Measurements from ENCODE around the gene TCL1A.

Gene TCL1A

DNA sequence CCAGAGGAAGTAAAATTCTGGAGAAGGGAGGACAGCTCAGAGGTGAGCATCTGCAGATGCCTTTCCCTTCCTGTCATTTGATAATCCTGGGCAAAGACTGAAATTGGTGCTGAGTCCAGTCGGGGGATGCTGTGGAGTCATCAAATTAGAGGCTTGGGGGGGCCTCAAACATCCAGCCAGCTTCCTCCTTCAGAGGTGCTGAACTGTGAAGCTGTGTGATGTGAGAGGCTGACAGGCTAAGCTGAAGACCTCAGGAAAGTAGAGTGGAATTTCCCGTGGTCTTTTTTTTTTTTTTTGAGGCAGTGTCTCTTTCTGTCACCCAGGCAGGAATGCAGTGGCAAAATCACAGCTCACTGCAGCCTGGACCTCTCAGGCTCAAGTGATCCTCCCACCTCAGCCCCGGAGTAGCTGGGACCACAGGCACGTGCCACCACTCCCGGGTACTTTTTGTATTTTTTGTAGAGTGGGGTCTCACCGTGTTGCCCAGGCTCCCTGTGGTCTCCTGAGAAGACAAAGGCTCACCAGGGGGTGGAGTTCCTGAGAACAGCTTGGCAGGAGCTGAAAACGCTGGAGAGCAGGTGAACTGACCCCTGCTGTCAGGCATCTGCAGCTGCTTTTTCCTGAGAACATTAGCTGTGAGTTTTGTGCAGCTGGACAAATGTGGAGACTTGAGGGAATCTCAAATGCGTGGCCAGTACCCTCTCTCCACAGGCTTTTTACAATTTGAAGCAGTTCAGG is 33.8 kb downstream of the TCL1A start:
- DNase-seq (ENCODE audit: low read depth), result no peak
- H3K4me3 ChIP-seq (ENCODE audit: low read length), result no peak overlapping the region
- TF ChIP-seq, protein P1, sequence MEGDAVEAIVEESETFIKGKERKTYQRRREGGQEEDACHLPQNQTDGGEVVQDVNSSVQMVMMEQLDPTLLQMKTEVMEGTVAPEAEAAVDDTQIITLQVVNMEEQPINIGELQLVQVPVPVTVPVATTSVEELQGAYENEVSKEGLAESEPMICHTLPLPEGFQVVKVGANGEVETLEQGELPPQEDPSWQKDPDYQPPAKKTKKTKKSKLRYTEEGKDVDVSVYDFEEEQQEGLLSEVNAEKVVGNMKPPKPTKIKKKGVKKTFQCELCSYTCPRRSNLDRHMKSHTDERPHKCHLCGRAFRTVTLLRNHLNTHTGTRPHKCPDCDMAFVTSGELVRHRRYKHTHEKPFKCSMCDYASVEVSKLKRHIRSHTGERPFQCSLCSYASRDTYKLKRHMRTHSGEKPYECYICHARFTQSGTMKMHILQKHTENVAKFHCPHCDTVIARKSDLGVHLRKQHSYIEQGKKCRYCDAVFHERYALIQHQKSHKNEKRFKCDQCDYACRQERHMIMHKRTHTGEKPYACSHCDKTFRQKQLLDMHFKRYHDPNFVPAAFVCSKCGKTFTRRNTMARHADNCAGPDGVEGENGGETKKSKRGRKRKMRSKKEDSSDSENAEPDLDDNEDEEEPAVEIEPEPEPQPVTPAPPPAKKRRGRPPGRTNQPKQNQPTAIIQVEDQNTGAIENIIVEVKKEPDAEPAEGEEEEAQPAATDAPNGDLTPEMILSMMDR (conservative IDR thresholded peaks at IDR 0.05; ENCODE audit: low read length), result no peak

DNA sequence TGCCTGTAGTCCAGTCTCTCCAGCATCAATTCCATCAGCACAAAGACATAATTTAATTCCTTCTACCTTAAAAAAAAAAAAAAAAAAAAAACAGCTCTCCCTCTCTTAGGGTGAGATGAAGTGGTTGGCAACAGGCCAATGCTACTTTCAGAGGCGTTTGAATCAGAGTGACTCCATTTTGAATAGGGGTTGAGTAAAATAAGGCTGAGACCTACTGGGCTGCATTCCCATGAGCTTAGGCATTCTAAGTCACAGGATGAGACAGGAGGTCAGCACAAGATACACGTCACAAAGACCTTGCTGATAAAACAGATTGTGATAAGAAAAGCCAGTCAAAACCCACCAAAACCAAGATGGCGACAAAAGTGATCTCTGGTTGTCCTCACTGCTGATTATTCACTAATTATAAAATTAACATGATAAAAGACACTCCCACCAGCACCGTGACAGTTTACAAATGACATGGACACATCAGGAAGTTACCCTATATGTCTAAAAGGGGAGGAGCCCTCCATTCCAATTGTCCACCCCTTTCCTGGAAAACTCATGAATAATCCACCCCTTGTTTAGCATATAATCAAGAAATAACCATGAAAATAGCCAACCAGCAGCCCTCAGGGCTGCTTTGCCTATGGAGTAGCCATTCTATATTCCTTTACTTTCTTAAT is 34.6 kb downstream of the TCL1A start:
- TF ChIP-seq, protein P1 (conservative IDR thresholded peaks at IDR 0.05; ENCODE audit: low read length), result no peak
- no peak for DNase-seq (ENCODE audit: low read depth)
- H3K4me3 ChIP-seq (ENCODE audit: low read length), result no peak overlapping the region

DNA sequence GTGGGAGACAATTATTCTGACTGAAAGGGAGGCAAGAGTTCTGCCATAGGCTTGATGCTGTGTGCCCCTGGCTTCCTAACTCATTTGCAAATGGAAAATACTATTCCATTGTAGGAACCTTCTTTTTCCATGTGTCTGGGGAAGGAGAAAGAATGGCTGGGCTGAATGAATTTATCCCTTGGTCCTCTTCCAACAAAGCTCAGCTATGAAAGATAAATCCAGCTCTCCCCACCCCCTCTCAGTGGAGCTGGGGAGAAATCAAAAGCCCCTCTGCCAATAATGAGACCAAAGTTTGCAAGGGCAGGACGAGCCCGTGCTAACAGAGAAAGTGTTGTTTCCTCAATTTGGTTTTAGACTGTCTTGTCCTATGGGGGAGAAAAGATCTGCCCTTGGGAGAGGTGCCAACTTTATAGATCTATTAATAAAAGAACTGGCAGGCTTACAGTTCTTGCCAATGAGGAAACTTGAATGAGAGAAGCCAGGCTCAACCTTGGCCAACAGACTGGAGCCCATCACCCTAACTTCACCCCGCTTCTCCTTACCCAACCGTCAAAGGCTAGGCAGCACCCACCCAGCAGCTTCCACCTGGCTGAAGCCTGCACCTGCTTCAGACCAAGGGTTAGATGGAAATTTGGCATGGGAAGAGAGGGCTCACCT is 36.6 kb downstream of the TCL1A start:
- H3K4me3 ChIP-seq (ENCODE audit: low read length), result no peak overlapping the region
- TF ChIP-seq, protein P1 (conservative IDR thresholded peaks at IDR 0.05; ENCODE audit: low read length), result no peak
- no peak for DNase-seq (ENCODE audit: low read depth)

DNA sequence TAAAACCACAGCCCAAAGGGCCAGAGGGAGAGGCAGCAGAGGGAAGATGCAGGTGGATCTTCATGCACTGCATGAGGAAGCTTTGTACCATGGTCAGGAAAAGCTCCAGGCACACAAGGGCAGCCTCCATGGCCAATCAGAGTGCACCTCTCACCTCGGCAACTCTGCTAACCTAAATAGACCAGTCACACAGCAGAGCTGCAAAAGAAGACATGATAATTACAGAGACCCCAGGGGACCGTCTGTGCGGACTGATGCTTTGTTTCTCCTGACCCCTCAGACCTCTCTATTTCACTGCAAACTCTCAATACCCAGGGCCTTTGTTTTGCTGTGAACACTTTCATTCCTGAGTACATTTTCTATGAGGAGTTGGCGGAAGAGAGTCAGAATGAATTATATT is 38.4 kb downstream of the TCL1A start:
- TF ChIP-seq, protein P1 (conservative IDR thresholded peaks at IDR 0.05; ENCODE audit: low read length), result no peak
- no peak overlapping the region for H3K4me3 ChIP-seq (ENCODE audit: low read length)
- no peak for DNase-seq (ENCODE audit: low read depth)

DNA sequence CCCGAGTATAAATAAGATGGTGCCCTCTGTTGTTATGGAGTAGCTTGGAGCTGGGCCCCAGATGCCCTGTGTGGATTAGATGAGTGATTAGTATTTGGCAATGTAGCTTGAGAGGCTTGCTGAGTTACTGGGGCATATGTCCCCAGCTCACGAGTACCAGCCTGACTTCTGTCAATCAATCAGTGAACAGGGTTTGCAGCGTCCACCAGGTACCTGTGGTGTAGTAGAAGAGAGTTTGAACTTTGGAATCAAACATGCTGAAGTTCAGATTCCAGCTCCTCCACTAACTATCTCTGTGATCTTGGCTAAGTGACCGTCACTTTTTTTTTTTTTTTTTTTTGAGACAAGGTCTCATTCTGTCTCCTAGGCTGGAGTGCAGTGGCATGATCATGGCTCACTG is 39.3 kb downstream of the TCL1A start:
- no peak for DNase-seq (ENCODE audit: low read depth)
- TF ChIP-seq, protein P1 (conservative IDR thresholded peaks at IDR 0.05; ENCODE audit: low read length), result no peak
- H3K4me3 ChIP-seq (ENCODE audit: low read length), result no peak overlapping the region

DNA sequence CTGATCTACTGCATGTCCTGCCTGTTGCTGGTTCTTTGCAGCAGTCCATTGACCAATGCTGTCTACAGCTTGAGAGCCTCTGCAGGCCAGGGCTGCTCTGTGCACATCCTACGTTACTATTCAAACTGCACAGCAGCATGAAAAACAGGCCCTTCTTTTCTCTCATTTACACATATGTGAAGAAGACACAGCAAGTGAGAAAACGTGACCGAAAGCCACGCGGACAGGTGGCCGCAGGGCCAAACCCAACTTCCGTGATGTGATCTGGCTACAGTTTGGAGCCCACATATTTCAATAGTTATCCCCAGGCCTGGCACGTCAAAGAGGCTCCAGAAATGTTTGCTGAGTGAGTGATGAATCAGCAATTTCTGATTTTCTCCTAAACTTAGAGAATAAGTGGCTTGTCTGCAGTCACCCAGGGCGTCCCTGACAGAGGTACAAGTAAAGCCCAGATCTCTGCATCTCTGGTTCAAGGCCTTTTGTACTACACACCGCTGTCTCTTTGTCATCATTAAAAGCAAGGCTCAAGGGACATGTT is 45.6 kb downstream of the TCL1A start:
- no peak overlapping the region for H3K4me3 ChIP-seq (ENCODE audit: low read length)
- DNase-seq (ENCODE audit: low read depth), result no peak
- TF ChIP-seq, protein P1 (conservative IDR thresholded peaks at IDR 0.05; ENCODE audit: low read length), result no peak
